GM03348 (cell line): Measurements from ENCODE around the gene CERCAM.
"Not testable (repeated sequence)": the region's sequence is repeated elsewhere in the genome, so short reads cannot be mapped to it uniquely, and the experiment has no call there.

ENCODE experiments used
- DNase-seq: peaks from one replicate; pipeline ENCODE4 v3.0.0; 2012; ENCODE audit warnings: low spot score

Gene CERCAM

GRCh38 chr9:128419061-128419925 lies 1.4 kb upstream of the CERCAM start:
- peak; percentile 45 for DNase-seq

DNA sequence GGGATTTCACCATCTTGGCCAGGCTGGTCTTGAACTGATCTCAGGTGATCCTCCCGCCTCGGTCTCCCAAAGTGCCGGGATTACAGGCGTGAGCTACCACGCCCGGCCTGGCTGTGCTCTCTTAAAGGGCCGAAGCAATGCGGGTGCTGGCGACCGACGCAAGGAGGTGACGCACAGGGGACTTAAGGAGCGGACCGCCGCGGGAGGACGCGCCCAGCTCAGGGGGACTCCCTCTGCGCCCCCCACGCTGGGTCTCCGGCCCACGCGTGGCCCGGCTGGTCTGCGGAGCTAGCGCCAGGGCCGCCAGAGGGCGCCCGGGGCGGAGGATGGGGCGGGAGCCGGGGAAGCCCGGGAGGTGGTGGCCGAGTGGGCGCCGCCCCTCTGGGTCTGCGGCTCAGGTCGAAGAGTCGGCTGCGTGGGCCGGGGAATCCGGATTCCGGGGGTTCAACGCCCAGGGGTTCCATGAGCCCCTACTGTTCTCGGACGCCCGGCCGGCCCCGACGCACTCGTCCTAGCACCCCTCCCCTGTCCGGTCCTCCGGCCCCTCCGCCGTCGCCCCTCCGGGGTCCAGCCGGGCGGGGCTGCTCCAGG lies 502 bp upstream of the CERCAM start:
- peak; percentile 97 for DNase-seq

DNA sequence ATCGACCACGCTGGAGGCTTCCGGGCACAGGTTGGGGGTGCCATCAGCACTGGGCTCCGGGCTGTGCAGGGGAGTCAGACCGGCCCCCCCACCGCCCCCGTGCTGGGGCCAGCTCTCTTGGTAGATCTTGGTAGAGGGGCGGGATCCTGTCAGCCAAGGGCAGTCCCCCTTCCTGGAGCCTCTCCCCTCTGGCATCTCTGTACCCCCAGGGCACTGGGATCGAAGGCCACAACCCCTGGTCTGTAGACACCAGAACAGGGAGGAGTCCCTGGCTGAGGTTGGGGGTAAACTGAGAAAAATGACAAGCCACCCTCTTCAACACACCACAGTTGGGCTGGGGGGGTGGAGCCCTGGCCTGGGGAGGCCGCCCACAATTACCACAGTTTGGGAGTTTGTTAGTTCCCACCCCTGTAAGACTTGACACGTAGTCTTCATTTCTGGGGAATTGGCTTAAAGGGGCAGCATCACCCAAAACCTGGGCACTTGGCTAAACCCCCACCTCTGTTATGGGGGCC lies 882 bp downstream of the CERCAM start:
- DNase-seq, result peak; percentile 90

DNA sequence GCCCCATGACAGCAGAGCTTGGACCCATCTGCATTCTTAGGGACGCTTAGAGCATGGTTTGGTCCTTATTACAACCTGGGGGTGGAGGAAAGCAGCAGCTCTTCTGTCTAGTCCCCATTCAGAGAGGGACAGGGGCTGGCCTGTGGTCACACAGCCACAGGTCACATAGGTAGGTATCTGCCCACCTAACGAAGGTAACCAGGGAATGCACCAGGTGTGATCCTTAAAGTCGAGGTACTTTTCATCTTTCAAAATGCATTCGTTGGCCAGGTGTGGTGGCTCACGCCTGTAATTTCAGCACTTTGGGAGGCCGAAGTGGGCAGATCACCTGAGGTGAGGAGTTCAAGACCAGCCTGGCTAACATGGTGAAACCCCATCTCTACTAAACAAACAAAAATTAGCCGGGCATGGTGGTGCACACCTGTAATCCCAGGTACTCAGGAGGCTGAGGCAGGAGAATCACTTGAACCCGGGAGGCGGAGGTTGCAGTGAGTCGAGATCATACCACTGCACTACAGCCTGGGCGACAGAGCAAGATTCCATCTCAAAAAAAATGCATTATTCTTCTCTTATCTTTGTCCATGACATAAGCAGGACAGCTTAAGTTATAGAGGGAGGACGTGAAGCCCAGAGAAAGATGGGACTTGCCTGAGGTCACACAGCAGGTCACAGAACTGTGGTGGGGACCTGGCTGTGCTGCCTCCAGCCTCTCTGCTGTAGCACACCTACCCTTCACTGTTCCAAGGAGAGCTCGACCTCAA lies 1.5 kb downstream of the CERCAM start:
- DNase-seq, result not testable (repeated sequence)

GRCh38 chr9:128422783-128423150 lies 2.1 kb downstream of the CERCAM start:
- no peak for DNase-seq

DNA sequence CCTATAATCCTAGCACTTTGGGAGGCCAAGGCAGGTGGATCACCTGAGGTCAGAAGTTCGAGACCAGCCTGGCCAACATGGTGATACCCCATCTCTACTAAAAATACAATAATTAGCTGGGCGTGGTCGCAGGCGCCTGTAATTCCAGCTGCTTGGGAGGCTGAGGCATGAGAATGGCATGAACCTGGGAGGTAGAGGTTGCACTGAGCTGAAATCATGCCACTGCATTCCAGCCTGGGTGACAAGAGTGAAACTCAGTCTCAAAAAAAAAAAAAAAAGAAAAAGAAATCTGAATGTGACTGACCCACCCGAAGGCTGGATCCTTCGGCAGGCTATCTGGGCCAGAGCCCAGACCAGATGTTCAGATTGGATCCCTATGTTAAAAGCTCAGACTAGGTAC lies 2.7 kb downstream of the CERCAM start:
- DNase-seq, result not testable (repeated sequence)

DNA sequence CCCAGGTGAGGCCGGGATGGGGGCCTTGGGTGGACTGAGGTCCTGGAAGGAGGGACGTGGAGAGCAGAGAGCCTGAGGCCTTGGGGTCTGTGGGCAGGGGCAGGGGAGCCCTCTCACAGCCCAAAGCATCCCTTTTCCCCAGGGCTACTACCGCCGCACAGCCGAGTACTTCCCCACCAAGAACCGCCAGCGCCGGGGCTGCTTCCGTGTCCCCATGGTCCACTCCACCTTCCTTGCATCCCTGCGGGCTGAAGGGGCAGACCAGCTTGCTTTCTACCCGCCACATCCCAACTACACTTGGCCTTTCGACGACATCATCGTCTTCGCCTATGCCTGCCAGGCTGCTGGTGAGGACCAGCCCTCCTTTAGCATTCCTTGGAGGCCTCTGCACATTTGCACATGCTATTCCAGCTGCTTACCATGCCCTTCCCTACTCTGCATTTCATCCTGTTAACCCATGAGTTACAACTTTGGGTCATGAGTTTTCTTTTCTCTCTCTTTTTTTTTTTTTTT lies 3.7 kb downstream of the CERCAM start:
- DNase-seq, result no peak

DNA sequence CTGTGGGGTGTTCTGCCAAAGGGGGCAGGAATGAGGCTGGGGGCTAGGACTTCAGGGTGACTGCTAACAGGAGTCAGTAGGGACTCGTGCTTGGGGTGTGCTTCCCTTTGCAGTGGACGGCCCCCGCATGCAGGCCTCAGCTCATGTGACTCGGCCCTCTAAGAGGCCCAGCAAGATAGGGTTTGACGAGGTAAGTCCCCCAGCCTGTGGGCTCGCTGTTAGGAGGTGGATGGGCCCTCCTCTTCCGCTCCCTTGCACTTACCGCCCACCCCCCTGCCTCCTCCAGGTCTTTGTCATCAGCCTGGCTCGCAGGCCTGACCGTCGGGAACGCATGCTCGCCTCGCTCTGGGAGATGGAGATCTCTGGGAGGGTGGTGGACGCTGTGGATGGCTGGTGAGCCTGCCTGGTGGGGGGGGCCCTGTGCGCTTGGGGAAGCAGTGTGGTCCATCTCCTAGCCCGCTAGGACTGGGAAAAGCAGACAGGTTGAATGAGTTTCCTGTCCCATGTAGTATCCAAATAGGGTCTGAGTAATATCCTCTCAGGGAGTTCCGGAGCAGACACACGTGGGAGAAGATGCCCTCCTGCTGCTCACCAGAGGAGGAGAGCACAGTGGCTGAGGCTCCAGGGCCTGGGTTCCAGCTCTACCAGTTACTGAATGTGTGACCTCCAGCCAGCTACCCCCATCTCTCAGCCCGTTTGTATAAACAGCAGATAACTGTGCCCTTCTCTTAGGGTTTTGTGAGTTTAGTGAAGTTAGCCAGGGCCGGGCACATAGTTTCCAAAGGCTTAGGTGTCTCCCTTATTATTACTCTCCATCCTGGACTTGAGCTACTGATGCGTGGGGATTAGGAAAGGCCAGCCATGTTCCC lies 8.2 kb downstream of the CERCAM start:
- no peak for DNase-seq

GRCh38 chr9:128429513-128430086 lies 8.9 kb downstream of the CERCAM start:
- no peak for DNase-seq

GRCh38 chr9:128431207-128431606 lies 10.6 kb downstream of the CERCAM start:
- DNase-seq, result no peak

DNA sequence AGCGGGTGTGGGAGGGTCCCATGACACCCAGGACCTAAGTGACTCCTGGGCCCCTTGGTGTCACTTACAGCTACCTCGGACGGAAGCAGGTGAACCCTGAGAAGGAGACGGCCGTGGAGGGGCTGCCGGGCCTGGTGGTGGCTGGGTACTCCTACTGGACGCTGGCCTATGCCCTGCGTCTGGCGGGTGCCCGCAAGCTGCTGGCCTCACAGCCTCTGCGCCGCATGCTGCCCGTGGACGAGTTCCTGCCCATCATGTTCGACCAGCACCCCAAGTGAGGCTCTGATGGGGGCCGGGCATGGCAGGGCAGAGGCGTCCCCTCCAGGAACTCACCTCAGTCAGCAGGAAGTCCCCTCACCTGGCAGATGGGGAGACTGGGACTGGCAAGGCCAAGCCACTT lies 13.7 kb downstream of the CERCAM start:
- no peak for DNase-seq

DNA sequence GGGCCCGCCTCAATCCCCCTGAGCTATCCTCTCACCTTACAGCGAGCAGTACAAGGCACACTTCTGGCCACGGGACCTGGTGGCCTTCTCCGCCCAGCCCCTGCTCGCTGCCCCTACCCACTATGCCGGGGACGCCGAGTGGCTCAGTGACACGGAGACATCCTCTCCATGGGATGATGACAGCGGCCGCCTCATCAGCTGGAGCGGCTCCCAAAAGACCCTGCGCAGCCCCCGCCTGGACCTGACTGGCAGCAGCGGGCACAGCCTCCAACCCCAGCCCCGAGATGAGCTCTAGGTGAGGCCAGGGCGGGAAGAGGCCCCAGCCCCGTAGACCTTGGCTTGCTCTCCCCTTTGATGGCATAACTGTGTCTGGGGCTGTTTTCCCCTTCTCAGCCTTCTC lies 15.0 kb downstream of the CERCAM start:
- DNase-seq, result no peak

- peak; percentile 89 for DNase-seq
Observed at GRCh38 chr9:128438343-128439109, 17.9 kb downstream of the CERCAM start.

GRCh38 chr9:128439273-128439672 lies 18.6 kb downstream of the CERCAM start:
- no peak for DNase-seq

DNA sequence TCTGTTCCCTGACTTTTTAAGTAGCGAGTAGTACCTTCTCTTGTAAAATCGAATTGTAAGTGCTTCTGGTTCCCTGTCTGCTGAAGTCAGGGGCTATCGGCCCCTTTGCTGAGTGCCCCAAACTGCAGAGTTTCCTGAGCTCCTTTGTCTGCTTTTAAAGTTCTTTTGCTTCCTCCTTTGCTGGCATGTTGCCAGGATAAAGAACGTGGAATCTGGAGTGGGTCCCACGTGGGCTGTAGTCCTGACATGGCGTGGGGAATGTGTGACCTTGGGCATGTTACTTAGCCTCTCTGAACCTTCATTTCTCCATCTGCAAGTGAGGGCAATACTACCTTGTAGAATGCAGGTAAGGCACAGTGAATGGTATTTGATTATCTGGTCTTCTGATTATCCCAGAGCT lies 21.5 kb downstream of the CERCAM start:
- DNase-seq, result no peak

GRCh38 chr9:128446505-128446904 lies 25.8 kb downstream of the CERCAM start:
- not testable (repeated sequence) for DNase-seq

DNA sequence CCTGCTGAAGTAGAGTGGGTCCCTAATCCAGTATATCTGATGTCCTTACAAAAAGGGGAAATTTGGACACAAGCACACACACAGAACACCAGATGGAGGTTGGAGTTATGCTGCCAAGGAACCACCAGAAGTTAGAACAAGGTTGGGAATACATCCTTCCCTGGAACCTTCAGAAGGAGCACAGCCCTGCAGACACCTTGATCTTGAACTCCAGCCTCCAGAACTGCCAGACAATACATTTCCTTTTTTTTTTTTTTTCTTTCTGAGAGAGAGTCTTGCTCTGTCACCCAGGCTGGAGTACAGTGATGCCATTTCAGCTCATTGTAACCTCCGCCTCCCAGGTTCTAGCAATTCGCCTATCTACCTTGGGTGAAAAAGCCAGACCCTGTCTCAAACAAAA lies 28.1 kb downstream of the CERCAM start:
- DNase-seq, result no peak

DNA sequence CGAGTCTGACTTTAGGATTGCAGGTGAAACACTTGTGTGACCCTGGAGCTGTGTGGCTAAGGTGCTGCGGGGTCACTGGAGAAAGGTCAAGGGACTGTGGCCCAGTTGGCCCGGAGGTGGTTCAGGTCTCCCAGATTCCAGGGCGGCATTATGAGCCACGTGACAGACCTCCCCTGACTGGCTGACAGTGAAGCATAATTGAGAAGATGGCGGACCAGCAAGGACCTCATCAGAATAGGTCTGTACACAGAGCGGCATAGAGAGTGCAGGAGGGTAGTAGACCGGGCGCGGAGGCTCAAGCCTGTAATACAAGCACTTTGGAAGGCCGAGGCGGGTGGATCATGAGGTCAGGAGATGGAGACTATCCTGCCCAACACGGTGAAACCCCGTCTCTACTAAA lies 34.3 kb downstream of the CERCAM start:
- DNase-seq, result no peak

DNA sequence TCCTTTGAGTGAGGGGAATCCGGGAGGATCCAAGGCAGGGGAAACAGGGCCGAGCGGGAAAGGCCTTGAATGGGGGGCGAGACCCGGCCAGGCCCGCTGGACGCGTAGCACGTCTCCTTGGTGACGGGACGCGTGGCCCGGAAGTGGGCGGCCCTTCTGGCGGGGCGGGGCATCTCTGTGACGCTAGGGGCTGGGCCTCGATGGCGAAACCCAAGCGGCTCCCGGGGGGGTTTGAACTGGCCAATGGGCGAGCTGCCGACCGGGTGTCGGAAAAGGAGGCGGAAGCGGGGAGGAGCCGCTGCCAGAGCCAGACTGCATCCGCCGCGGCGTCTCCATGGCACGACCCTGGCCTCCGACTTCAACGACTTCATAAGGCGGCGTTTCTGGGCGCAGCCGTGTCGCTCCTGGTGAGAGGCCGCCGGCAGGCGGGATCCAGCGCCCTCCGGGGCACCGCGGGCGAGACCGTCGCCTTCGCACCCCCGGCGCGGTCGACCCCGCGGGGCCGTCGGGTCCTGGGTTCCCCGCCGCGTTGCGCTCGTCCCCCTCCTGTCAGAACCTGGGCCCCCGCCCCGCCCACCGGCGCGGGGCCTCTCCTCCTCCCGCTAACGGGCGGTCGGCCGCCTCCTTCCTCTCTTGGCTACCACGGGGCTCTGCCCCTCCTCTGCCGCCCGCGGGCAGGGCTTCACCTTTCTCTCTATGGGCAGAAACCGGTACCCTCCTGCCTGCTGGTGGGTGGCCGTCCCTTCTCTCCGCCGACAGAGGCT lies 35.4 kb downstream of the CERCAM start, which contains the start of gene ODF2:
ODF2 (plus strand) TSS at position 158 of the 764 bp plus-strand sequence; CDS start at position 244, 86 bp downstream.
- peak; percentile 99 for DNase-seq
